ENCODE measurements around the gene GLP2R.

DNA sequence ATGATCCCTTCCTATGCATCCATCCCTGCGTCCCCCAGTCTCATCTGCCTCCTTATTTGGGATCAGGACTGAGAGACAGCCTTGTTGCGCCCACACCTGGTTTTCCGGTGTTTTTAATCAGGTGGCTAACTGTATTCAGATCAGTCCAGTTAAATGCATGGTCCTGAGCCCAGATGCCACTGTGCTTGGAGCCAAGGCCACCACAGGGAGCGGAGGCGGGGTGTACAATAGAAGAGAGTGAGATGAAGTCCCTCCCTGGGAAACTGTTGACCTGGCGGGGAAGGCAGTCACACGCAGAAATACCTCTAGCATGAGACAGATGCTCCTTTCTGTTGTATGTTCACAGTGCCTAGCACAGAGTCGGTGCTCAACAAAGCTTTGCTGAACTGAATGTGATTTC, 73.1 kb downstream of the GLP2R start:
- TF ChIP-seq JUN (CRISPR knock-in tag; IDR thresholded peaks at IDR 0.05) (no peak), CTCF (IDR thresholded peaks at IDR 0.05) (no peak), ZBTB43 (CRISPR knock-in tag; IDR thresholded peaks at IDR 0.05) (no peak), ZMAT4 (CRISPR knock-in tag; IDR thresholded peaks at IDR 0.05) (no peak), FOXJ3 (CRISPR knock-in tag; IDR thresholded peaks at IDR 0.05; ENCODE audit: borderline replicate concordance) (no peak), NFYB (CRISPR knock-in tag; conservative IDR thresholded peaks at IDR 0.05; ENCODE audit: low read depth) (no peak), GABPB1 (CRISPR knock-in tag; IDR thresholded peaks at IDR 0.05) (no peak)
- TF ChIP-seq, protein P1, sequence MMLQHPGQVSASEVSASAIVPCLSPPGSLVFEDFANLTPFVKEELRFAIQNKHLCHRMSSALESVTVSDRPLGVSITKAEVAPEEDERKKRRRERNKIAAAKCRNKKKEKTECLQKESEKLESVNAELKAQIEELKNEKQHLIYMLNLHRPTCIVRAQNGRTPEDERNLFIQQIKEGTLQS (CRISPR knock-in tag; conservative IDR thresholded peaks at IDR 0.05): no peak
- TF ChIP-seq, protein P2, sequence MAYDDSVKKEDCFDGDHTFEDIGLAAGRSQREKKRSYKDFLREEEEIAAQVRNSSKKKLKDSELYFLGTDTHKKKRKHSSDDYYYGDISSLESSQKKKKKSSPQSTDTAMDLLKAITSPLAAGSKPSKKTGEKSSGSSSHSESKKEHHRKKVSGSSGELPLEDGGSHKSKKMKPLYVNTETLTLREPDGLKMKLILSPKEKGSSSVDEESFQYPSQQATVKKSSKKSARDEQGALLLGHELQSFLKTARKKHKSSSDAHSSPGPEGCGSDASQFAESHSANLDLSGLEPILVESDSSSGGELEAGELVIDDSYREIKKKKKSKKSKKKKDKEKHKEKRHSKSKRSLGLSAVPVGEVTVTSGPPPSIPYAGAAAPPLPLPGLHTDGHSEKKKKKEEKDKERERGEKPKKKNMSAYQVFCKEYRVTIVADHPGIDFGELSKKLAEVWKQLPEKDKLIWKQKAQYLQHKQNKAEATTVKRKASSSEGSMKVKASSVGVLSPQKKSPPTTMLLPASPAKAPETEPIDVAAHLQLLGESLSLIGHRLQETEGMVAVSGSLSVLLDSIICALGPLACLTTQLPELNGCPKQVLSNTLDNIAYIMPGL (CRISPR knock-in tag; IDR thresholded peaks at IDR 0.05): no peak
- TF ChIP-seq, protein P3, sequence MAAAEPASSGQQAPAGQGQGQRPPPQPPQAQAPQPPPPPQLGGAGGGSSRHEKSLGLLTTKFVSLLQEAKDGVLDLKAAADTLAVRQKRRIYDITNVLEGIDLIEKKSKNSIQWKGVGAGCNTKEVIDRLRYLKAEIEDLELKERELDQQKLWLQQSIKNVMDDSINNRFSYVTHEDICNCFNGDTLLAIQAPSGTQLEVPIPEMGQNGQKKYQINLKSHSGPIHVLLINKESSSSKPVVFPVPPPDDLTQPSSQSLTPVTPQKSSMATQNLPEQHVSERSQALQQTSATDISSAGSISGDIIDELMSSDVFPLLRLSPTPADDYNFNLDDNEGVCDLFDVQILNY (CRISPR knock-in tag; IDR thresholded peaks at IDR 0.05): no peak
